Caco-2 (cell line): Measurements from ENCODE around the gene ARHGDIA. TPM values are rescaled to one million over a fixed set of nuclear protein-coding genes. Genes with fewer than 3 reads are reported as not detected.
A peak's percentile ranks its signal among the peaks of the same experiment; 100 is the strongest.

ENCODE experiments used
- BruUV-seq: library from RNA; stranded (reverse); fragments of 400-500 nt; replicated peaks from 2 replicates; lab custom pipeline; 2021; lab: Mats Ljungman, UMichigan
- CTCF ChIA-PET: fragments of 300-600 bp; sonication (Branson Sonifier 250); formaldehyde crosslinking; loops from one replicate; lab custom pipeline; 2022; ENCODE audit warnings: antibody characterized with exemption; lab: Charles Lee
- POLR2A ChIA-PET: fragments of 300-600 bp; sonication (Branson Sonifier 250); formaldehyde crosslinking; loops from one replicate; lab custom pipeline; 2022; ENCODE audit warnings: antibody characterized with exemption; lab: Charles Lee
- DNase-seq, 2 experiments: peaks; one replicate each; pipeline versions ENCODE4 v3.0.0 to v3.0.0-alpha.2; 2020 to 2022
- H3K27me3 ChIP-seq: replicated peaks from 2 replicates; pipeline ENCODE4 v1.6.0; 2011; ENCODE audit warnings: low read length; ENCODE audit not compliant: control insufficient read depth, insufficient read depth
- H3K36me3 ChIP-seq: 2 replicates; pipeline ENCODE4 v1.5.1; 2011; ENCODE audit warnings: low read length; ENCODE audit not compliant: control insufficient read depth, insufficient read depth
- H3K4me1 ChIP-seq: fragments of 250-450 bp; sonication (Bioruptor Pico); 2 replicates; pipeline ENCODE4 v1.5.1; 2020; ENCODE audit warnings: mild to moderate bottlenecking
- H3K4me3 ChIP-seq: 2 replicates; pipeline ENCODE4 v1.5.1; 2011; ENCODE audit warnings: low read depth, mild to moderate bottlenecking, control low read depth, low read length
- H3K9me3 ChIP-seq: fragments of 250-450 bp; sonication (Bioruptor Pico); 2 replicates; pipeline ENCODE4 v1.5.1; 2020; ENCODE audit warnings: mild to moderate bottlenecking, moderate library complexity
- H3K27ac Mint-ChIP-seq: one replicate; pipeline ENCODE4 v1.8.0; 2022; ENCODE audit warnings: mixed read lengths; ENCODE audit not compliant: unreplicated experiment
- H3K27me3 Mint-ChIP-seq: one replicate; pipeline ENCODE4 v1.8.0; 2022; ENCODE audit warnings: mixed read lengths; ENCODE audit not compliant: insufficient read depth, unreplicated experiment
- H3K36me3 Mint-ChIP-seq: one replicate; pipeline ENCODE4 v1.8.0; 2022; ENCODE audit warnings: mild to moderate bottlenecking, mixed read lengths; ENCODE audit not compliant: insufficient read depth, unreplicated experiment
- H3K4me1 Mint-ChIP-seq: one replicate; pipeline ENCODE4 v1.8.0; 2022; ENCODE audit warnings: low read depth, mixed read lengths; ENCODE audit not compliant: unreplicated experiment
- H3K4me3 Mint-ChIP-seq: one replicate; pipeline ENCODE4 v1.8.0; 2022; ENCODE audit warnings: mild to moderate bottlenecking, moderate library complexity, mixed read lengths; ENCODE audit not compliant: unreplicated experiment
- H3K9me3 Mint-ChIP-seq: one replicate; pipeline ENCODE4 v1.8.0; 2022; ENCODE audit warnings: mixed read lengths; ENCODE audit not compliant: unreplicated experiment
- intact Hi-C: fragments of 100-400 bp; cut with micrococcal nuclease; formaldehyde crosslinking; loops from one replicate; pipeline ENCODE4 v1.10.0; 2022; ENCODE audit not compliant: unreplicated experiment
- total RNA-seq: library from RNA; stranded (reverse); gene quantifications from 2 replicates; pipeline ENCODE4 v1.2.3, GENCODE V29; 2022
- TF ChIP-seq, protein P1 (sequence below), 2 experiments: fragments of 200-600 bp in 1 of 2; IDR thresholded peaks; 1 replicate in 1 of 2; 2 replicates in 1 of 2; pipeline versions ENCODE4 v1.5.1 to v1.8.0; 2011 to 2022; ENCODE audit warnings: antibody characterized with exemption in 1 of 2, control low read depth in 1 of 2, inconsistent platforms in 1 of 2, low read depth in 1 of 2, low read length in 1 of 2, mild to moderate bottlenecking in 1 of 2, moderate library complexity in 1 of 2; ENCODE audit not compliant: insufficient read depth in 1 of 2, severe bottlenecking in 1 of 2, unreplicated experiment in 1 of 2

The ARHGDIA gene
- total RNA-seq, 1 experiment from 2014 or later: 253 TPM

GRCh38 chr17:81821603-81822311 is 49.4 kb downstream of the ARHGDIA start:
- CTCF ChIA-PET: interaction anchor here (0.7 to 1.5 kb wide), 4 partner anchors 12 to 426 kb away, joined by 3 to 5 read pairs (median 4); partner anchors contain the start of gene MCRIP1
- H3K4me1 ChIP-seq: no peaks in the 10 kb centered on the region
- no peaks in the 10 kb centered on the region for H3K9me3 ChIP-seq
- peak; percentile 64 to 75 for DNase-seq
- no peaks in the 10 kb centered on the region for H3K27me3 ChIP-seq
- TF ChIP-seq, protein P1, sequence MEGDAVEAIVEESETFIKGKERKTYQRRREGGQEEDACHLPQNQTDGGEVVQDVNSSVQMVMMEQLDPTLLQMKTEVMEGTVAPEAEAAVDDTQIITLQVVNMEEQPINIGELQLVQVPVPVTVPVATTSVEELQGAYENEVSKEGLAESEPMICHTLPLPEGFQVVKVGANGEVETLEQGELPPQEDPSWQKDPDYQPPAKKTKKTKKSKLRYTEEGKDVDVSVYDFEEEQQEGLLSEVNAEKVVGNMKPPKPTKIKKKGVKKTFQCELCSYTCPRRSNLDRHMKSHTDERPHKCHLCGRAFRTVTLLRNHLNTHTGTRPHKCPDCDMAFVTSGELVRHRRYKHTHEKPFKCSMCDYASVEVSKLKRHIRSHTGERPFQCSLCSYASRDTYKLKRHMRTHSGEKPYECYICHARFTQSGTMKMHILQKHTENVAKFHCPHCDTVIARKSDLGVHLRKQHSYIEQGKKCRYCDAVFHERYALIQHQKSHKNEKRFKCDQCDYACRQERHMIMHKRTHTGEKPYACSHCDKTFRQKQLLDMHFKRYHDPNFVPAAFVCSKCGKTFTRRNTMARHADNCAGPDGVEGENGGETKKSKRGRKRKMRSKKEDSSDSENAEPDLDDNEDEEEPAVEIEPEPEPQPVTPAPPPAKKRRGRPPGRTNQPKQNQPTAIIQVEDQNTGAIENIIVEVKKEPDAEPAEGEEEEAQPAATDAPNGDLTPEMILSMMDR (IDR thresholded peaks at IDR 0.05; ENCODE audit: insufficient read depth in 1 of 2, low read depth in 1 of 2, low read length in 1 of 2, severe bottlenecking in 1 of 2, unreplicated experiment in 1 of 2): peak; percentile 45 to 47
- Mint-ChIP-seq H3K4me3 (no peak overlapping the region), H3K27ac (no peak overlapping the region), H3K27me3 (no peaks in the 10 kb centered on the region), H3K4me1 (peaks cover 7% of the 10 kb centered on the region), H3K36me3 (peaks cover 6% of the 10 kb centered on the region), H3K9me3 (no peaks in the 10 kb centered on the region)
- POLR2A ChIA-PET: interaction anchor here (0.6 to 0.8 kb wide), 2 partner anchors 9 to 98 kb away, joined by 3 to 12 read pairs; no protein-coding TSS in a partner anchor
- H3K36me3 ChIP-seq: no peaks in the 10 kb centered on the region
- intact Hi-C loops: no loop called here
- no TSS peak for BruUV-seq
- no peak overlapping the region for H3K4me3 ChIP-seq

DNA sequence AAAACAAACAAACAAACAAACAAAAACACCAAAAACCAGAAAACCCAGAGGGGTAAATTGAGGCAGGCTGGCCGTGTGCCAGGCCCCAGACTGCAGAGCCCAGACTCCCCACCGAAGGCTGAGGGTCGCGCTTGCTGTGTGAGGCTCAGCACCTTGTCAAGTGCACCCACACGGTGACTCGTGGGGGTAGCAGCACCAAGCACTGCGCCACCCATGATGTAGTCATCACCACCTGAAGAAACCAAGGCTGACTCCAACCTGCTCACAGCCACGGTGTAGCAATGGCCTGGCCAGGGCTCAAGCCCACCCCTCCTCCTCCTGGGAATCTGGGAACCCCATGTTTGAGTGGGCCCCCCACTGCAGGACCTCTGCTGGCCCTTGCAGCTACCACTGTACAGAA is 50.0 kb downstream of the ARHGDIA start:
- Mint-ChIP-seq H3K27ac (no peak overlapping the region), H3K4me3 (no peak overlapping the region), H3K4me1 (peaks cover 6% of the 10 kb centered on the region), H3K9me3 (no peaks in the 10 kb centered on the region), H3K36me3 (peaks cover 6% of the 10 kb centered on the region), H3K27me3 (no peaks in the 10 kb centered on the region)
- DNase-seq: no peak
- POLR2A ChIA-PET: interaction anchor here (0.8 kb wide), 1 partner anchor 97 kb away, joined by 3 read pairs; no protein-coding TSS in a partner anchor
- TF ChIP-seq, protein P1 (IDR thresholded peaks at IDR 0.05; ENCODE audit: insufficient read depth in 1 of 2, low read depth in 1 of 2, low read length in 1 of 2, severe bottlenecking in 1 of 2, unreplicated experiment in 1 of 2): no peak
- intact Hi-C loops: no loop called here
- H3K27me3 ChIP-seq: no peaks in the 10 kb centered on the region
- BruUV-seq: no TSS peak
- CTCF ChIA-PET: interaction anchor here (1.0 kb wide), 1 partner anchor 38 kb away, joined by 4 read pairs; no protein-coding TSS in a partner anchor
- H3K4me1 ChIP-seq: no peaks in the 10 kb centered on the region
- H3K4me3 ChIP-seq: no peak overlapping the region
- no peaks in the 10 kb centered on the region for H3K9me3 ChIP-seq
- no peaks in the 10 kb centered on the region for H3K36me3 ChIP-seq

- Histone ChIP-seq H3K27me3 (no peaks in the 10 kb centered on the region), H3K9me3 (no peaks in the 10 kb centered on the region), H3K4me3 (no peak overlapping the region), H3K36me3 (no peaks in the 10 kb centered on the region), H3K4me1 (peaks cover 9% of the 10 kb centered on the region)
- no peak overlapping the region for H3K4me3 Mint-ChIP-seq
- TF ChIP-seq, protein P1 (IDR thresholded peaks at IDR 0.05; ENCODE audit: insufficient read depth in 1 of 2, low read depth in 1 of 2, low read length in 1 of 2, severe bottlenecking in 1 of 2, unreplicated experiment in 1 of 2): no peak
- ChIA-PET POLR2A (no interaction called here), CTCF (no interaction called here)
- intact Hi-C loops: no loop called here
- peaks cover 6% of the 10 kb centered on the region for H3K36me3 Mint-ChIP-seq
- H3K9me3 Mint-ChIP-seq: no peaks in the 10 kb centered on the region
- no peak for DNase-seq
- no TSS peak for BruUV-seq
- H3K4me1 Mint-ChIP-seq: peaks cover 6% of the 10 kb centered on the region
- no peak overlapping the region for H3K27ac Mint-ChIP-seq
- H3K27me3 Mint-ChIP-seq: no peaks in the 10 kb centered on the region
Measured at GRCh38 chr17:81819708-81820107, 51.4 kb downstream of the ARHGDIA start.
